ENCODE data around the gene MSH4.
"Not testable (repeated sequence)": the region's sequence is repeated elsewhere in the genome, so short reads cannot be mapped to it uniquely, and the experiment has no call there.

Gene MSH4

GRCh38 chr1:75794382-75794781, 2.3 kb upstream of the MSH4 start:
- Histone ChIP-seq H3K4me3 (ENCODE audit: low read length in 2 of 2) (no peak overlapping the region), H3K27me3 (ENCODE audit: control insufficient read depth in 2 of 2, insufficient read depth in 2 of 2, low read length in 2 of 2) (no peaks in the 10 kb centered on the region), H3K9me3 (ENCODE audit: control insufficient read depth in 2 of 2, low read length in 2 of 2) (no peaks in the 10 kb centered on the region), H3K4me1 (ENCODE audit: control insufficient read depth in 2 of 2, insufficient read depth in 2 of 2, low read length in 2 of 2) (peaks cover 7 to 12% of the 10 kb centered on the region in 2 donors), H3K36me3 (ENCODE audit: control insufficient read depth in 2 of 2, insufficient read depth in 2 of 2, low read length in 2 of 2) (peaks cover 64 to 72% of the 10 kb centered on the region in 2 donors), H3K27ac (ENCODE audit: low read depth in 2 of 2, low read length in 2 of 2) (no peak overlapping the region), H3K9ac (ENCODE audit: low read depth in 1 of 2, low read length in 2 of 2) (no peak overlapping the region)

- Histone ChIP-seq H3K9me3 (ENCODE audit: control insufficient read depth in 2 of 2, low read length in 2 of 2) (no peaks in the 10 kb centered on the region), H3K9ac (ENCODE audit: low read depth in 1 of 2, low read length in 2 of 2) (no peak overlapping the region), H3K27me3 (ENCODE audit: control insufficient read depth in 2 of 2, insufficient read depth in 2 of 2, low read length in 2 of 2) (no peaks in the 10 kb centered on the region), H3K27ac (ENCODE audit: low read depth in 2 of 2, low read length in 2 of 2) (no peak overlapping the region), H3K4me1 (ENCODE audit: control insufficient read depth in 2 of 2, insufficient read depth in 2 of 2, low read length in 2 of 2) (peaks cover 2 to 5% of the 10 kb centered on the region in 2 donors), H3K4me3 (ENCODE audit: low read length in 2 of 2) (no peak overlapping the region), H3K36me3 (ENCODE audit: control insufficient read depth in 2 of 2, insufficient read depth in 2 of 2, low read length in 2 of 2) (peaks cover 57 to 61% of the 10 kb centered on the region in 2 donors)
Observed at GRCh38 chr1:75795703-75796193, 934 bp upstream of the MSH4 start.

GRCh38 chr1:75797273-75797588, 549 bp downstream of the MSH4 start:
- peaks cover 47 to 49% of the 10 kb centered on the region in 2 donors for H3K36me3 ChIP-seq (ENCODE audit: control insufficient read depth in 2 of 2, insufficient read depth in 2 of 2, low read length in 2 of 2)

DNA sequence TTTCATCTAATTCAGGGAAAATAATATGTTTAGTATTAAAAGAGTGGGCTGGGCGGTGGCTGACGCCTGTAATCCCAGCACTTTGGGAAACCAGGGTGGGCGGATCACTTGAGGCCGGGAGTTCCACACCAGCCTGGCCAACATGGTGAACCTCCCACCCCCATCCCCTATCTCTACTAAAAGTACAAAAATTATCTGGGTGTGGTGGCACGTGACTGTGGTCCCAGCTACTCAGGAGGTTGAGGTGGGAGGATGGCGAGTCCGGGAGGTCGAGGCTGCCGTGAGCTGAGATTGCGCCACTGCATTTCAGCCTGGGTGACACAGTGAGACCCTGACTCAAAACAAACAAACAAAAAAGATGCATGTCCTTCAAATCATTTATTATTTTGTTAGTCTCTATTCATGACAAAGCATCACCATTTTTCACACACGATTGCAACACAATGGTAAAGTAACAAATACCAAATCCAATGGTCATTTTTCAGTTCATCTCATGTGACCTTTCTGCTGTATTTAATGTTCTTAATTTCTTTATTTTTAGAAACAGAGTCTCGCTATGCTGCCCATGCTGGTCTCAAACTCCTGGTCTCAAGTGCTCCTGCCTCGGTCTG, 1.0 kb downstream of the MSH4 start:
- H3K27me3 ChIP-seq (ENCODE audit: control insufficient read depth in 2 of 2, insufficient read depth in 2 of 2, low read length in 2 of 2) = no peaks in the 10 kb centered on the region
- no peak overlapping the region for H3K27ac ChIP-seq (ENCODE audit: low read depth in 2 of 2, low read length in 2 of 2)
- no peaks in the 10 kb centered on the region for H3K4me1 ChIP-seq (ENCODE audit: control insufficient read depth in 2 of 2, insufficient read depth in 2 of 2, low read length in 2 of 2)
- H3K9me3 ChIP-seq (ENCODE audit: control insufficient read depth in 2 of 2, low read length in 2 of 2) = no peaks in the 10 kb centered on the region
- no peak overlapping the region for H3K9ac ChIP-seq (ENCODE audit: low read depth in 1 of 2, low read length in 2 of 2)
- H3K36me3 ChIP-seq (ENCODE audit: control insufficient read depth in 2 of 2, insufficient read depth in 2 of 2, low read length in 2 of 2) = peaks cover 42 to 44% of the 10 kb centered on the region in 2 donors
- no peak overlapping the region for H3K4me3 ChIP-seq (ENCODE audit: low read length in 2 of 2)

More at GRCh38 chr1:75797273-75797588, 549 bp downstream of the MSH4 start:
- Histone ChIP-seq H3K9me3 (ENCODE audit: control insufficient read depth in 2 of 2, low read length in 2 of 2) (no peaks in the 10 kb centered on the region), H3K9ac (ENCODE audit: low read depth in 1 of 2, low read length in 2 of 2) (no peak overlapping the region), H3K4me1 (ENCODE audit: control insufficient read depth in 2 of 2, insufficient read depth in 2 of 2, low read length in 2 of 2) (no peaks in the 10 kb centered on the region), H3K27ac (ENCODE audit: low read depth in 2 of 2, low read length in 2 of 2) (no peak overlapping the region), H3K4me3 (ENCODE audit: low read length in 2 of 2) (no peak overlapping the region), H3K27me3 (ENCODE audit: control insufficient read depth in 2 of 2, insufficient read depth in 2 of 2, low read length in 2 of 2) (no peaks in the 10 kb centered on the region)

GRCh38 chr1:75801480-75801879, 4.8 kb downstream of the MSH4 start:
- not testable (repeated sequence) for H3K9me3 ChIP-seq (ENCODE audit: control insufficient read depth in 2 of 2, low read length in 2 of 2); H3K9ac ChIP-seq (ENCODE audit: low read depth in 1 of 2, low read length in 2 of 2); H3K4me1 ChIP-seq (ENCODE audit: control insufficient read depth in 2 of 2, insufficient read depth in 2 of 2, low read length in 2 of 2); H3K27ac ChIP-seq (ENCODE audit: low read depth in 2 of 2, low read length in 2 of 2); H3K4me3 ChIP-seq (ENCODE audit: low read length in 2 of 2); H3K27me3 ChIP-seq (ENCODE audit: control insufficient read depth in 2 of 2, insufficient read depth in 2 of 2, low read length in 2 of 2)
- peaks cover 10 to 11% of the 10 kb centered on the region in 2 donors for H3K36me3 ChIP-seq (ENCODE audit: control insufficient read depth in 2 of 2, insufficient read depth in 2 of 2, low read length in 2 of 2)

GRCh38 chr1:75808921-75809320, 12.2 kb downstream of the MSH4 start:
- no peaks in the 10 kb centered on the region for H3K36me3 ChIP-seq (ENCODE audit: control insufficient read depth in 2 of 2, insufficient read depth in 2 of 2, low read length in 2 of 2)
- no peak overlapping the region for H3K4me3 ChIP-seq (ENCODE audit: low read length in 2 of 2)
- no peak overlapping the region for H3K27ac ChIP-seq (ENCODE audit: low read depth in 2 of 2, low read length in 2 of 2)
- H3K4me1 ChIP-seq (ENCODE audit: control insufficient read depth in 2 of 2, insufficient read depth in 2 of 2, low read length in 2 of 2) = no peaks in the 10 kb centered on the region
- H3K27me3 ChIP-seq (ENCODE audit: control insufficient read depth in 2 of 2, insufficient read depth in 2 of 2, low read length in 2 of 2) = no peaks in the 10 kb centered on the region
- no peaks in the 10 kb centered on the region for H3K9me3 ChIP-seq (ENCODE audit: control insufficient read depth in 2 of 2, low read length in 2 of 2)
- no peak overlapping the region for H3K9ac ChIP-seq (ENCODE audit: low read depth in 1 of 2, low read length in 2 of 2)

DNA sequence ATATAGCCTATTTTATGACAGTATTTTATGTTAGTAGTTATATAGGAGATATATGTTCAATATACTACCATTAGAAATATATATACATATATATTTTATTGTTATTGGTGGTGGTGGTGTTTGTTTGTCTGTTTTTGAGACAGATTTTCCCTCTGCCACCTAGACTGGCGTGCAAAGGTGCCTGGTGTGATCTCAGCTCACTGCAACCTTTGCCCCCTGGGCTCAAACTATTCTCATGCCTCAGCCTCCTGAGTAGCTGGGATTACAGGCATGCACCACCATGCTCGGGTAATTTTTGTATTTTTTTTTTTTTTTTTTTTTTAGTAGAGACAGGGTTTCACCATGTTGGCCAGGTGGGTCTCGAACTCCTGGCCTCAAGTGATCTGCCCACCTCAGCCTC, 13.4 kb downstream of the MSH4 start:
- H3K27ac ChIP-seq (ENCODE audit: low read depth in 2 of 2, low read length in 2 of 2); H3K36me3 ChIP-seq (ENCODE audit: control insufficient read depth in 2 of 2, insufficient read depth in 2 of 2, low read length in 2 of 2); H3K4me1 ChIP-seq (ENCODE audit: control insufficient read depth in 2 of 2, insufficient read depth in 2 of 2, low read length in 2 of 2); H3K4me3 ChIP-seq (ENCODE audit: low read length in 2 of 2); H3K9me3 ChIP-seq (ENCODE audit: control insufficient read depth in 2 of 2, low read length in 2 of 2); H3K27me3 ChIP-seq (ENCODE audit: control insufficient read depth in 2 of 2, insufficient read depth in 2 of 2, low read length in 2 of 2); H3K9ac ChIP-seq (ENCODE audit: low read depth in 1 of 2, low read length in 2 of 2): not testable (repeated sequence)

- Histone ChIP-seq H3K9me3 (ENCODE audit: control insufficient read depth in 2 of 2, low read length in 2 of 2) (no peaks in the 10 kb centered on the region), H3K4me3 (ENCODE audit: low read length in 2 of 2) (no peak overlapping the region), H3K9ac (ENCODE audit: low read depth in 1 of 2, low read length in 2 of 2) (no peak overlapping the region), H3K27ac (ENCODE audit: low read depth in 2 of 2, low read length in 2 of 2) (no peak overlapping the region), H3K27me3 (ENCODE audit: control insufficient read depth in 2 of 2, insufficient read depth in 2 of 2, low read length in 2 of 2) (no peaks in the 10 kb centered on the region), H3K4me1 (ENCODE audit: control insufficient read depth in 2 of 2, insufficient read depth in 2 of 2, low read length in 2 of 2) (no peaks in the 10 kb centered on the region), H3K36me3 (ENCODE audit: control insufficient read depth in 2 of 2, insufficient read depth in 2 of 2, low read length in 2 of 2) (no peaks in the 10 kb centered on the region)
Observed at GRCh38 chr1:75811211-75811981, 14.7 kb downstream of the MSH4 start.

- H3K4me1 ChIP-seq (ENCODE audit: control insufficient read depth in 2 of 2, insufficient read depth in 2 of 2, low read length in 2 of 2) = no peaks in the 10 kb centered on the region
- H3K27ac ChIP-seq (ENCODE audit: low read depth in 2 of 2, low read length in 2 of 2) = no peak overlapping the region
Observed at GRCh38 chr1:75812065-75812464, 15.4 kb downstream of the MSH4 start.

GRCh38 chr1:75823596-75823995, 26.9 kb downstream of the MSH4 start:
- not testable (repeated sequence) for H3K36me3 ChIP-seq (ENCODE audit: control insufficient read depth in 2 of 2, insufficient read depth in 2 of 2, low read length in 2 of 2); H3K4me1 ChIP-seq (ENCODE audit: control insufficient read depth in 2 of 2, insufficient read depth in 2 of 2, low read length in 2 of 2); H3K9ac ChIP-seq (ENCODE audit: low read depth in 1 of 2, low read length in 2 of 2); H3K27ac ChIP-seq (ENCODE audit: low read depth in 2 of 2, low read length in 2 of 2); H3K9me3 ChIP-seq (ENCODE audit: control insufficient read depth in 2 of 2, low read length in 2 of 2); H3K27me3 ChIP-seq (ENCODE audit: control insufficient read depth in 2 of 2, insufficient read depth in 2 of 2, low read length in 2 of 2); H3K4me3 ChIP-seq (ENCODE audit: low read length in 2 of 2)

More at GRCh38 chr1:75812065-75812464, 15.4 kb downstream of the MSH4 start:
- no peaks in the 10 kb centered on the region for H3K36me3 ChIP-seq (ENCODE audit: control insufficient read depth in 2 of 2, insufficient read depth in 2 of 2, low read length in 2 of 2)
- H3K9me3 ChIP-seq (ENCODE audit: control insufficient read depth in 2 of 2, low read length in 2 of 2) = no peaks in the 10 kb centered on the region
- H3K4me3 ChIP-seq (ENCODE audit: low read length in 2 of 2) = no peak overlapping the region
- no peak overlapping the region for H3K9ac ChIP-seq (ENCODE audit: low read depth in 1 of 2, low read length in 2 of 2)
- no peaks in the 10 kb centered on the region for H3K27me3 ChIP-seq (ENCODE audit: control insufficient read depth in 2 of 2, insufficient read depth in 2 of 2, low read length in 2 of 2)

All from mucosa of rectum (tissue), 2 donors.